IPS DF 6.9 (cell line): Measurements from ENCODE around the gene OR10AD1.
"Not testable (repeated sequence)": the region's sequence is repeated elsewhere in the genome, so short reads cannot be mapped to it uniquely, and the experiment has no call there.

Experiments used
- DNase-seq: peaks from one replicate; pipeline ENCODE4 v3.0.0-alpha.2; 2013; ENCODE audit warnings: low read depth, low spot score
- H3K27ac ChIP-seq: one replicate; pipeline ENCODE4 v1.5.1; 2013; ENCODE audit warnings: low read length, control low read depth
- H3K27me3 ChIP-seq: 2 replicates; pipeline ENCODE4 v1.6.1; 2013; ENCODE audit warnings: mild to moderate bottlenecking, low read length; ENCODE audit not compliant: control insufficient read depth, insufficient read depth
- H3K36me3 ChIP-seq: 2 replicates; pipeline ENCODE4 v1.6.1; 2013; ENCODE audit warnings: low read length; ENCODE audit not compliant: control insufficient read depth, insufficient read depth
- H3K4me1 ChIP-seq: 2 replicates; pipeline ENCODE4 v1.6.1; 2013; ENCODE audit warnings: low read length; ENCODE audit not compliant: control insufficient read depth, insufficient read depth
- H3K4me3 ChIP-seq: 2 replicates; pipeline ENCODE4 v1.5.1; 2013; ENCODE audit warnings: mild to moderate bottlenecking, low read length
- H3K9me3 ChIP-seq: 2 replicates; pipeline ENCODE4 v1.6.1; 2013; ENCODE audit warnings: low read length, inconsistent platforms; ENCODE audit not compliant: control insufficient read depth, insufficient read depth
- whole genome bisulfite sequencing: extraction: QIAGEN DNeasy Blood & Tissue Kit; methylation state at CpG from one replicate; pipeline ENCODE4 v1.1.7; 2013; ENCODE audit warnings: mixed read lengths, missing lambda C conversion rate; ENCODE audit not compliant: insufficient read length, insufficient coverage; 5-methylcytosine and 5-hydroxymethylcytosine counted together

Gene OR10AD1

DNA sequence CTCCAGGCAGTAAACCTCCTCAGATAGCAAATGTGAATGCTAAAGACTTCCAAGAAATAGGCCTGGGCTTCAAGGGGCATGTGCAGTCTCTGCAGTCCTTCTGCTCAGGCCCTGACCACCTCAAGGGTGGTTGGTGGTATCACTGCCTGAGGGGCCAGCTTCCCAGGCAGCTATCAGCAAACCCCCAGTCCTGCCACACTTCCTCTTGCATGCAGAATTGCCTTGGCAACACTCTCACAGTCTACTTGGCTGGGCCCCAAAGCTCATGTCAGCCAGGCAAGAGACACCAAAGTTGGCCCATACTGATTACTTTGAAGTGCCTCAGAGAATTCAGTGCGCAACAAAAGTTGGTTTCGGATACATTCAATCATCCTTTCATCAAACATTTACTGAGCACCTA, 42.3 kb downstream of the OR10AD1 start:
- H3K27me3 ChIP-seq = no peaks in the 10 kb centered on the region
- no peak for DNase-seq
- no peak overlapping the region for H3K4me3 ChIP-seq
- no peaks in the 10 kb centered on the region for H3K9me3 ChIP-seq
- H3K4me1 ChIP-seq = peaks cover 3% of the 10 kb centered on the region; the same call in 1 of the 2 replicates
- H3K27ac ChIP-seq = no peak overlapping the region
- no CpG with 5 or more reads among the region's 2 CpGs for WGBS
- H3K36me3 ChIP-seq = no peaks in the 10 kb centered on the region

DNA sequence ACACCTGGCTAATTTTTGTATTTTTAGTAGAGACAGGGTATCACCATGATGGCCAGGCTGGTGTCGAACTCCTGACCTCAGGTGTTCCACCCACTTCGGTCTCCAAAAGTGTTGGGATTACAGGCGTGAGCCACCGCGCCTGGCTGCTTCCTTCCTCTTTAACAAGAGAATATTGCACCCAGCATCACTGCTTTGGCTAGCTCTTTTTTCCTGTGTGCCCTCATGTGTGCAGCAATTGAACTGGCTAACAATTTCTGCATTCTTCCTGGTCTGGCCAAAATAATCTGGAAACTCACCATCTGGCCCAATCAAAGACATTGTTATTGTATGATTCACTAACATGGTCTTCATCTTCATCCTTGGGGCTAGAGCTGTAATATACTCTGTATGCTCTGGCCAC, 43.0 kb downstream of the OR10AD1 start:
- DNase-seq = no peak
- H3K36me3 ChIP-seq = no peaks in the 10 kb centered on the region
- peaks cover 3% of the 10 kb centered on the region; the same call in 1 of the 2 replicates for H3K4me1 ChIP-seq
- no peak overlapping the region for H3K27ac ChIP-seq
- no peaks in the 10 kb centered on the region for H3K27me3 ChIP-seq
- WGBS = no CpG with 5 or more reads among the region's 5 CpGs
- no peaks in the 10 kb centered on the region for H3K9me3 ChIP-seq
- H3K4me3 ChIP-seq = no peak overlapping the region

DNA sequence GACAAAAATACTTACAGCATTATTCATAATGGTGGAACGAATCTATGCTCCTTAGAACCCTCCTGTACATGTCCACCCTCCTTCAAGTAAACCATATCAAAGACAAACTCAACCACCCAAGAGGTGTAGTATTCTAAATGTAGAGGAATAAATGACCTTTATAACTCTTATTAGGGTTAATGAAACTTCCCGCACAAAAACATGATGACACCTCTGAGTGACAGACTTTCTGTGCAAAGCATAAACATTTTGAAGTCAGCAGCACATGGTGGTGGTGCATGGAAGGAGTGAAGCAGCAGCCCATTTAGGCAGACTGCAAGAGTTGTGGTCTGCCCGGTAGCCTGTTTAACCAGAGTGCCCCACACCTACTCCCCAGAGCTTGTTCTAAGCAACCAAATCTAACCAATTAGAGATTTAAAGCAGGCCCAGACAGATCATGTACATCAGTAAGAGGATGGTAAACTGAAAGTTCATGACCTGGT, 45.2 kb downstream of the OR10AD1 start:
- WGBS = no CpG with 5 or more reads among the region's 3 CpGs
- Histone ChIP-seq H3K9me3 (no peaks in the 10 kb centered on the region), H3K27ac (no peak overlapping the region), H3K27me3 (no peaks in the 10 kb centered on the region), H3K4me3 (no peak overlapping the region), H3K4me1 (peaks cover 3% of the 10 kb centered on the region; the same call in 1 of the 2 replicates), H3K36me3 (no peaks in the 10 kb centered on the region)
- no peak for DNase-seq

DNA sequence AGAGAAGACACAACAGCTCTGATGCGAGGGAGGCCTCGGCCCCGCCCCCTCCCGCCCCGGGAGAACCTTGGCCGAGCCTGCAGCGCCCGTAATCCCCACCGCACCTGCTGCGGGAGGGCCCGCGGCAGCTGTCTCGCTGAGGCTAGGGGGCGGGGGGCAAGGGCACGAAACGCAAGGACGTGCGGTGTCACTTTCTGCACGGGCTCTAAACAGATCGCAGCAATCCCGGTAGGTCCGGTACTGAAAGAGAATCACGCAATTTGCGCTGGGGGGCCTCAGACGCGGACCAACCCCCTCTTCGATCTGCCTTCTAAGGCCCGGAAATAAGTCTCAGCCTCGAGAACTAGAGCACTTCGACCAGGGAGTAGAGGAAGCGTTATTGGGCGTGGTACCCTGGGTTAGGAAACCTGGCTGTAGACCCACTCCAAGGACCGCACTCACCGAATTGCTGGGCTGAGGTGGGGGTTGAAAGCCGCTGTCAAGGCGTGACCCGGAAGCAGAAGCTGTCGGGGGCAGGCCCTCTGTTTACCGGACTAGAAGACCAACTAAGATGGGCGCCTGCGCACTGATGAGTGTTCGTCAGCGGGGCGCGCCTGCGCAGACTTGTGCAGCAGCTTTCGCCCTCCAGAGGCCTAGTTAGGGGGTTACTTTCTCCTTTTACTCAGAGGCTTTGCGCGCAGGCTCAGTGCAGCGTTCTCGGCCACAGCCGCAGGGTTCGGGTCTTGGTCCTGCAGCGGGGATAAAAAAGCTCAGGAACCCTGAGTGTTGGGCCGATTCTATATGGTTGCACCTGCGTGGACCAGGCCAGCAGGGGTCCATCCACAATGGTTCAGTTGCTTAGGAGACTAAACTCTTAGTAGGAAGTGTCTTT, 45.8 kb downstream of the OR10AD1 start, which contains the start of gene ASB8:
ASB8 (minus strand) TSS at position 498 of the 871 bp plus-strand sequence. CDS start 4,019 bp downstream, outside the sequence.
- Histone ChIP-seq H3K27ac (no peak within 1 kb of the TSS), H3K4me3 (peak within 1 kb of the TSS; percentile 69), H3K9me3 (no peaks in the 10 kb centered on the region), H3K36me3 (no peaks in the 10 kb centered on the region), H3K4me1 (peaks cover 3% of the 10 kb centered on the region; the same call in 1 of the 2 replicates), H3K27me3 (no peaks in the 10 kb centered on the region)
- peak; percentile 99 for DNase-seq
- no CpG with 5 or more reads among the region's 56 CpGs for WGBS

DNA sequence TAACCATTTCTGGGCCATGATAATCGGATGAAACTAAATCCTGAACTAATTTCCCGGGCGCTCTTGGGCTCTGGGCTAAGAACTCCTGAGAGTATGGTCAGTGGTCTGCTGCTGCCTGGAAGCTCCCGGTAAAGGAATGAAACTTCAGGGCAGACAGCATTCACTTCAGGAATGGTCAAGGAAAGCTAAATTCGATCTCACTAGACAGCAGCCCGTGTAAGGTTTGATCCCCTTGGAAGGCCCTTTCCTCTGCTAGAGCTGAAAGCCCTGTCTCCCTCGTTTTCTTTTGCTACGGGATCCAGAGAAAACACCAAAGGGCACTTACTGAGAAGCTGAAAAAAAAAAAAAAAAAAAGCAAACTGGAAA, 46.5 kb downstream of the OR10AD1 start:
- Histone ChIP-seq H3K4me3 (peak overlapping the region; percentile 69; the same call in 1 of the 2 replicates), H3K27ac (no peak overlapping the region), H3K36me3 (no peaks in the 10 kb centered on the region), H3K4me1 (peaks cover 3% of the 10 kb centered on the region; the same call in 1 of the 2 replicates), H3K9me3 (no peaks in the 10 kb centered on the region), H3K27me3 (no peaks in the 10 kb centered on the region)
- no peak for DNase-seq
- WGBS = no CpG with 5 or more reads among the region's 8 CpGs

DNA sequence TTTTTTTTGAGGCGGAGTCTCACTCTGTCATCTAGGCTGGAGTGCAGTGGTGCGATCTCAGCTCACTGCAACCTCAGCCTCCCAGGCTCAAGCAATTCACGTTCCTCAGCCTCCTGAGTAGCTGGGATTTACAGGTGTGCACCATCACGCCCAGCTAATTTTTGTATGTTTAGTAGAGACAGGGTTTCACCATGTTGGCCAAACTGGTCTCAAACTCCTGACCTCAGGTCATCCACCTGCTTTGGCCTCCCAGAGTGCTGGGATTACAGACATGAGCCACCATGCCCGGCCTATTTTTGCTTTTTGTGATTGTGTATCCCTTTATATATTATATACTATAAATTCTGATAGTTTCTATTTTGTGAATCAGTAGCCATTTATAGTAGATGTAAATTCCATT, 47.3 kb downstream of the OR10AD1 start:
- not testable (repeated sequence) for DNase-seq, H3K4me1 ChIP-seq
- WGBS = no CpG with 5 or more reads among the region's 5 CpGs

More for the DNA sequence above, 47.3 kb downstream of the OR10AD1 start:
- H3K9me3 ChIP-seq, H3K27ac ChIP-seq, H3K36me3 ChIP-seq, H3K27me3 ChIP-seq, H3K4me3 ChIP-seq: not testable (repeated sequence)
